ENCODE results near the gene LDAH. TPM values are rescaled to one million over a fixed set of nuclear protein-coding genes. Genes with fewer than 3 reads are reported as not detected.

The LDAH gene
- total and polyA plus RNA-seq, 2 experiments from 2014 or later = 12.1 to 37.5 TPM

DNA sequence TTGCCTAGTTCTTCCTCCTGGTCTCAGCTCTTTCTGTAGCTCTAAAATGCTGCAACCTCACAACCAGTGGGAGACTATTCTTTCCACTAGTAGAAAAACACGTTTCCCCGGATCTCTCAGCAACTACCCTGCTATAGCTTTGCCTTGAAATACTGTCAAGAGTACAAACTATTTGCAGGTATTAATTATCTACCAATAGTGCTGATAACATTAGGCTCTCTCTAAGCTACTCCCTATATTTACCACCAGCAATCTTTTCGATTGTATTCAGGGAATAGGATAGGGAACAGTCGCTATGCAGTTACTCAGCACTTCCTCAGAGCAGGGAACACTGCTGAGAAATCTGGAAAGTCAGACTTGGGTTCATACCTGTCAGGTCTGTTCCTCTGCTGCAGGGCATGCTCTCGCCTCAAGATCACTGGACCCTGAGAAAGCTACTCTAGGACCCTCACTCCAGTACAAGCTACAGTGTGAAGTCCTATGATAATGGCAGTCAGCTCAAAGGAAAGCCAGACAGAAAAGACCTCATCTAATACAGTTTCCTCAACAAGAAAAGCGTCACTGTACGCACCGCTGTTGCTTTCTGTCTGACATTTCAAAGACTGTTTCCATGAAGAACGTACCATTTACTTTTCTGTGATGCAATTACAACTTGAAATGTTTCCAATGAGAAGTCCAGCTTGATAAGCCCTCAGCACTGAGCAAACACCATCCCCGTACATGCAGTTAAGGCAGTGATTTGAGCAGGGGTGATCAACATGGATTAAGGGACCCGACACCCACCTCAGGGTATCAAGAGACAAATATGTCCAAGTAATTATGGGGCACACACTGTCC, 133.3 kb downstream of the LDAH start:
- Histone ChIP-seq H3K4me1 (ENCODE audit: insufficient read depth) (no peaks in the 10 kb centered on the region), H3K4me2 (no peak overlapping the region), H3F3A (replicated peaks; ENCODE audit: low read depth) (no peaks in the 10 kb centered on the region), H3K27me3 (ENCODE audit: insufficient read depth) (no peaks in the 10 kb centered on the region), H4K20me1 (replicated peaks; ENCODE audit: insufficient read depth) (no peaks in the 10 kb centered on the region; the same call in 1 of the 2 replicates), H2AFZ (no peak overlapping the region), H3K4me3 (no peak overlapping the region), H3K9me2 (ENCODE audit: insufficient read depth) (no peaks in the 10 kb centered on the region), H3K79me2 (replicated peaks; ENCODE audit: insufficient read depth) (no peaks in the 10 kb centered on the region), H3K36me3 (ENCODE audit: insufficient read depth) (no peaks in the 10 kb centered on the region; the same call in 1 of the 2 replicates), H3K27ac (ENCODE audit: low read depth) (no peak overlapping the region)
- no peak for ATAC-seq
- Mint-ChIP-seq H3K4me3 (no peak overlapping the region), H3K4me1 (no peaks in the 10 kb centered on the region), H3K27ac (no peak overlapping the region), H3K27me3 (ENCODE audit: insufficient read depth, low read depth, poor library complexity) (no peaks in the 10 kb centered on the region), H3K9me3 (no peaks in the 10 kb centered on the region), H3K36me3 (ENCODE audit: low read depth) (peaks cover 12% of the 10 kb centered on the region; the same call in 2 of the 3 replicates)
- no peak for TF ChIP-seq EZH2phosphoT487 (IDR thresholded peaks at IDR 0.05; ENCODE audit: unreplicated experiment)
- TF ChIP-seq, protein P1, sequence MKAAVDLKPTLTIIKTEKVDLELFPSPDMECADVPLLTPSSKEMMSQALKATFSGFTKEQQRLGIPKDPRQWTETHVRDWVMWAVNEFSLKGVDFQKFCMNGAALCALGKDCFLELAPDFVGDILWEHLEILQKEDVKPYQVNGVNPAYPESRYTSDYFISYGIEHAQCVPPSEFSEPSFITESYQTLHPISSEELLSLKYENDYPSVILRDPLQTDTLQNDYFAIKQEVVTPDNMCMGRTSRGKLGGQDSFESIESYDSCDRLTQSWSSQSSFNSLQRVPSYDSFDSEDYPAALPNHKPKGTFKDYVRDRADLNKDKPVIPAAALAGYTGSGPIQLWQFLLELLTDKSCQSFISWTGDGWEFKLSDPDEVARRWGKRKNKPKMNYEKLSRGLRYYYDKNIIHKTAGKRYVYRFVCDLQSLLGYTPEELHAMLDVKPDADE (IDR thresholded peaks at IDR 0.05) = no peak
- DNase-seq (ENCODE audit: low spot score) = no peak

DNA sequence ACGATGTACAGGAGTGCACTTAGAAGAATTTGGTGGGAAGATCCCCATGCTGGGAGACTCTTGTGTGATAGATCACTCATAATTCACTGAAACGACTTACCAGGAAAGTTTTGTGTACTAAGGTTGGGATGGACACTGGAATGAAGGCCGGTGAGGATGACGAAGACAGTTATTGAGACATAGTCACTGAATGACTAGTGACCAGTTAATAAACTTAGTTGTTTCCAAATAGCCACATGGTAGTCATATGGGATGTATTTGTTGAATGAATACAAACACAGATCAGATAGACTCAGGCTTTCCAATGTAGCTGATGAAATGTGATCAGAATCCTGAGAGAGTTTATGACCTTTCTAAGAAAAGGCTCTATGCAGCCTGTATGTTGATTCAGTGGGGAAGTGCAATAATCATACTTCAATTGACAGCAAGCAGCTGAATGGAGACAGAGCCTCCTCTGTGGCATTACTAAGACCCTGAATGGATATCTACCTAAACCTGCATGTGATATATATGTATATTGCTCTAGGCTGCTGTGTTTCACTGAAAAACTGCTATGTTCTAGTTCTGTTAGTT, 135.6 kb downstream of the LDAH start:
- H3K36me3 Mint-ChIP-seq (ENCODE audit: low read depth) = peaks cover 12% of the 10 kb centered on the region; the same call in 2 of the 3 replicates
- DNase-seq (ENCODE audit: low spot score) (no peak), ATAC-seq (no peak)
- no peaks in the 10 kb centered on the region for H3K36me3 ChIP-seq (ENCODE audit: insufficient read depth)
- H3K9me2 ChIP-seq (ENCODE audit: insufficient read depth) = no peaks in the 10 kb centered on the region
- H3K4me3 ChIP-seq = no peak overlapping the region
- no peak overlapping the region for H3K27ac Mint-ChIP-seq
- no peaks in the 10 kb centered on the region for H3K27me3 Mint-ChIP-seq (ENCODE audit: insufficient read depth, low read depth, poor library complexity)
- H3K4me2 ChIP-seq = no peak overlapping the region
- no peaks in the 10 kb centered on the region for H3K79me2 ChIP-seq (replicated peaks; ENCODE audit: insufficient read depth)
- no peaks in the 10 kb centered on the region for H3K27me3 ChIP-seq (ENCODE audit: insufficient read depth)
- H3K9me3 Mint-ChIP-seq = no peaks in the 10 kb centered on the region
- no peak overlapping the region for H2AFZ ChIP-seq
- H4K20me1 ChIP-seq (replicated peaks; ENCODE audit: insufficient read depth) = no peaks in the 10 kb centered on the region; the same call in 1 of the 2 replicates
- no peak overlapping the region for H3K4me3 Mint-ChIP-seq
- no peaks in the 10 kb centered on the region for H3F3A ChIP-seq (replicated peaks; ENCODE audit: low read depth)
- no peak overlapping the region for H3K27ac ChIP-seq (ENCODE audit: low read depth)
- H3K4me1 Mint-ChIP-seq = no peaks in the 10 kb centered on the region
- no peaks in the 10 kb centered on the region for H3K4me1 ChIP-seq (ENCODE audit: insufficient read depth)
- TF ChIP-seq EZH2 (IDR thresholded peaks at IDR 0.05; ENCODE audit: low read depth, unreplicated experiment) (no peak), STAT1 (IDR thresholded peaks at IDR 0.05; ENCODE audit: unreplicated experiment) (no peak), NANOG (IDR thresholded peaks at IDR 0.05; ENCODE audit: borderline replicate concordance) (no peak), ZNF331 (CRISPR knock-in tag; IDR thresholded peaks at IDR 0.05; ENCODE audit: low read depth) (no peak), JUNB (IDR thresholded peaks at IDR 0.05; ENCODE audit: unreplicated experiment) (no peak), EZH2phosphoT487 (IDR thresholded peaks at IDR 0.05; ENCODE audit: unreplicated experiment) (no peak), CREB1 (CRISPR knock-in tag; IDR thresholded peaks at IDR 0.05; ENCODE audit: low read depth) (no peak), POLR2AphosphoS5 (IDR thresholded peaks at IDR 0.05; ENCODE audit: low read depth) (no peak), ZNF114 (CRISPR knock-in tag; IDR thresholded peaks at IDR 0.05) (no peak)
- TF ChIP-seq, protein P2, sequence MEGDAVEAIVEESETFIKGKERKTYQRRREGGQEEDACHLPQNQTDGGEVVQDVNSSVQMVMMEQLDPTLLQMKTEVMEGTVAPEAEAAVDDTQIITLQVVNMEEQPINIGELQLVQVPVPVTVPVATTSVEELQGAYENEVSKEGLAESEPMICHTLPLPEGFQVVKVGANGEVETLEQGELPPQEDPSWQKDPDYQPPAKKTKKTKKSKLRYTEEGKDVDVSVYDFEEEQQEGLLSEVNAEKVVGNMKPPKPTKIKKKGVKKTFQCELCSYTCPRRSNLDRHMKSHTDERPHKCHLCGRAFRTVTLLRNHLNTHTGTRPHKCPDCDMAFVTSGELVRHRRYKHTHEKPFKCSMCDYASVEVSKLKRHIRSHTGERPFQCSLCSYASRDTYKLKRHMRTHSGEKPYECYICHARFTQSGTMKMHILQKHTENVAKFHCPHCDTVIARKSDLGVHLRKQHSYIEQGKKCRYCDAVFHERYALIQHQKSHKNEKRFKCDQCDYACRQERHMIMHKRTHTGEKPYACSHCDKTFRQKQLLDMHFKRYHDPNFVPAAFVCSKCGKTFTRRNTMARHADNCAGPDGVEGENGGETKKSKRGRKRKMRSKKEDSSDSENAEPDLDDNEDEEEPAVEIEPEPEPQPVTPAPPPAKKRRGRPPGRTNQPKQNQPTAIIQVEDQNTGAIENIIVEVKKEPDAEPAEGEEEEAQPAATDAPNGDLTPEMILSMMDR (conservative IDR thresholded peaks at IDR 0.05; ENCODE audit: low read depth in 2 of 2) = no peak
- TF ChIP-seq, protein P3, sequence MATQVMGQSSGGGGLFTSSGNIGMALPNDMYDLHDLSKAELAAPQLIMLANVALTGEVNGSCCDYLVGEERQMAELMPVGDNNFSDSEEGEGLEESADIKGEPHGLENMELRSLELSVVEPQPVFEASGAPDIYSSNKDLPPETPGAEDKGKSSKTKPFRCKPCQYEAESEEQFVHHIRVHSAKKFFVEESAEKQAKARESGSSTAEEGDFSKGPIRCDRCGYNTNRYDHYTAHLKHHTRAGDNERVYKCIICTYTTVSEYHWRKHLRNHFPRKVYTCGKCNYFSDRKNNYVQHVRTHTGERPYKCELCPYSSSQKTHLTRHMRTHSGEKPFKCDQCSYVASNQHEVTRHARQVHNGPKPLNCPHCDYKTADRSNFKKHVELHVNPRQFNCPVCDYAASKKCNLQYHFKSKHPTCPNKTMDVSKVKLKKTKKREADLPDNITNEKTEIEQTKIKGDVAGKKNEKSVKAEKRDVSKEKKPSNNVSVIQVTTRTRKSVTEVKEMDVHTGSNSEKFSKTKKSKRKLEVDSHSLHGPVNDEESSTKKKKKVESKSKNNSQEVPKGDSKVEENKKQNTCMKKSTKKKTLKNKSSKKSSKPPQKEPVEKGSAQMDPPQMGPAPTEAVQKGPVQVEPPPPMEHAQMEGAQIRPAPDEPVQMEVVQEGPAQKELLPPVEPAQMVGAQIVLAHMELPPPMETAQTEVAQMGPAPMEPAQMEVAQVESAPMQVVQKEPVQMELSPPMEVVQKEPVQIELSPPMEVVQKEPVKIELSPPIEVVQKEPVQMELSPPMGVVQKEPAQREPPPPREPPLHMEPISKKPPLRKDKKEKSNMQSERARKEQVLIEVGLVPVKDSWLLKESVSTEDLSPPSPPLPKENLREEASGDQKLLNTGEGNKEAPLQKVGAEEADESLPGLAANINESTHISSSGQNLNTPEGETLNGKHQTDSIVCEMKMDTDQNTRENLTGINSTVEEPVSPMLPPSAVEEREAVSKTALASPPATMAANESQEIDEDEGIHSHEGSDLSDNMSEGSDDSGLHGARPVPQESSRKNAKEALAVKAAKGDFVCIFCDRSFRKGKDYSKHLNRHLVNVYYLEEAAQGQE (IDR thresholded peaks at IDR 0.05; ENCODE audit: unreplicated experiment) = no peak

Data from GM23338 (cell line).